C4-2B (cell line): ENCODE measurements around the gene DGKB.

Experiments
- ZFX ChIP-seq: fragments of 450-650 bp; IDR thresholded peaks from 2 replicates; pipeline ENCODE4 v1.6.1; 2017
- TF ChIP-seq, protein P1 (sequence below): fragments of 450-650 bp; conservative IDR thresholded peaks from 2 replicates; pipeline ENCODE4 v1.5.1; 2017; ENCODE audit warnings: mild to moderate bottlenecking

DNA sequence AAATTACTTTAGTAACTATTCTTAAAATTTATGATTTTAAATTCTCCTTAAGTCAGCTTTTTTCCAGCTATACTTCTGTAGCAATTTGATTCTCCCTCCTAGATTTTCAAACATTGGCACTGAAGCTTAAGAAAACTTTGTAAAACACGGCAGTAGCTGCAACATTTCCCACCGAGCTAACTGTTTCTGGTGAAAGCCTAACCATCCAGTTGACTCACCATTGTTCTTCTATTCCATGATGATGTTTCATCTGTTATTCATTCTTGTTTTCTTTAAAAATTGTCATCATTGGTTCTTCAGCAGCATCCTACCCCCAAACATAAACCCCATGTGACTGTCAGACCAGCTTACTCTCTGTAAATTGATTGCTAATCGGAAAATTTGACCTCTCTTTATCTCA lies 312.3 kb downstream of the DGKB start:
- TF ChIP-seq, protein P1, sequence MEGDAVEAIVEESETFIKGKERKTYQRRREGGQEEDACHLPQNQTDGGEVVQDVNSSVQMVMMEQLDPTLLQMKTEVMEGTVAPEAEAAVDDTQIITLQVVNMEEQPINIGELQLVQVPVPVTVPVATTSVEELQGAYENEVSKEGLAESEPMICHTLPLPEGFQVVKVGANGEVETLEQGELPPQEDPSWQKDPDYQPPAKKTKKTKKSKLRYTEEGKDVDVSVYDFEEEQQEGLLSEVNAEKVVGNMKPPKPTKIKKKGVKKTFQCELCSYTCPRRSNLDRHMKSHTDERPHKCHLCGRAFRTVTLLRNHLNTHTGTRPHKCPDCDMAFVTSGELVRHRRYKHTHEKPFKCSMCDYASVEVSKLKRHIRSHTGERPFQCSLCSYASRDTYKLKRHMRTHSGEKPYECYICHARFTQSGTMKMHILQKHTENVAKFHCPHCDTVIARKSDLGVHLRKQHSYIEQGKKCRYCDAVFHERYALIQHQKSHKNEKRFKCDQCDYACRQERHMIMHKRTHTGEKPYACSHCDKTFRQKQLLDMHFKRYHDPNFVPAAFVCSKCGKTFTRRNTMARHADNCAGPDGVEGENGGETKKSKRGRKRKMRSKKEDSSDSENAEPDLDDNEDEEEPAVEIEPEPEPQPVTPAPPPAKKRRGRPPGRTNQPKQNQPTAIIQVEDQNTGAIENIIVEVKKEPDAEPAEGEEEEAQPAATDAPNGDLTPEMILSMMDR = no peak
- no peak for TF ChIP-seq ZFX
